IMR-90 (cell line): ENCODE results near the gene ADAMTSL2.

Experiments
- BHLHE40 ChIP-seq: fragments of 150-350 bp; IDR thresholded peaks from 2 replicates; pipeline ENCODE4 v1.6.1; 2016; ENCODE audit warnings: mild to moderate bottlenecking, low read depth, low read length
- CHD1 ChIP-seq: IDR thresholded peaks from 2 replicates; pipeline ENCODE4 v1.6.1; 2012; ENCODE audit warnings: low read depth, low read length, improper control_type of control experiment
- CTCF ChIP-seq: conservative IDR thresholded peaks from 2 replicates; pipeline ENCODE4 v1.5.1; 2012; ENCODE audit warnings: mild to moderate bottlenecking, low read depth, low read length, improper control_type of control experiment
- ELK1 ChIP-seq: fragments of 150-350 bp; IDR thresholded peaks from 2 replicates; pipeline ENCODE4 v1.6.1; 2016; ENCODE audit warnings: low read depth, mild to moderate bottlenecking, low read length, moderate library complexity, borderline replicate concordance
- MAFK ChIP-seq: IDR thresholded peaks from 2 replicates; pipeline ENCODE4 v1.6.1; 2012; ENCODE audit warnings: low read depth, low read length, improper control_type of control experiment
- MAZ ChIP-seq: IDR thresholded peaks from 2 replicates; pipeline ENCODE4 v1.6.1; 2012; ENCODE audit warnings: low read depth, mild to moderate bottlenecking, low read length, improper control_type of control experiment, moderate library complexity, borderline replicate concordance
- NFE2L2 ChIP-seq: fragments of 150-350 bp; IDR thresholded peaks from 2 replicates; pipeline ENCODE4 v1.6.1; 2016; ENCODE audit warnings: low read depth, mild to moderate bottlenecking, low read length
- POLR2A ChIP-seq: IDR thresholded peaks from 2 replicates; pipeline ENCODE4 v1.6.1; 2012; ENCODE audit warnings: mild to moderate bottlenecking, low read depth, low read length
- RAD21 ChIP-seq: IDR thresholded peaks from 2 replicates; pipeline ENCODE4 v1.6.1; 2012; ENCODE audit warnings: low read length, improper control_type of control experiment
- RFX5 ChIP-seq: IDR thresholded peaks from 2 replicates; pipeline ENCODE4 v1.8.0; 2012; ENCODE audit warnings: low read depth, mild to moderate bottlenecking, low read length, moderate library complexity
- USF2 ChIP-seq: fragments of 150-350 bp; IDR thresholded peaks from 2 replicates; pipeline ENCODE4 v1.6.1; 2017; ENCODE audit warnings: mild to moderate bottlenecking, antibody characterized with exemption, low read length, low read depth

GRCh38 chr9:133494636-133495326 is 39.7 kb upstream of the ADAMTSL2 start:
- TF ChIP-seq POLR2A (no peak), RAD21 (no peak), CTCF (no peak), CHD1 (no peak), RFX5 (no peak), MAZ (no peak), ELK1 (no peak), USF2 (no peak), NFE2L2 (no peak), BHLHE40 (no peak), MAFK (no peak)
